Activated B cell treated with CpG ODN at 0.5 μM for 24 hours (primary cell): Measurements from ENCODE around the gene SCGB2A2. TPM values are rescaled to one million over a fixed set of nuclear protein-coding genes. Genes with fewer than 3 reads are reported as not detected.

Experiments
- ATAC-seq: fragments of 200-7000 bp; cut with Tn5 transposase; one replicate; pipeline ENCODE4 v1.10.0; 2021; ENCODE audit warnings: low read depth, mild to moderate bottlenecking, moderate library complexity
- CTCF ChIA-PET: fragments of 350-600 bp; sonication (Branson Sonifier 250); formaldehyde crosslinking; loops from one replicate; lab custom pipeline; 2021; ENCODE audit warnings: antibody characterized with exemption; lab: Charles Lee
- POLR2A ChIA-PET: fragments of 350-600 bp; sonication (Branson Sonifier 250); formaldehyde crosslinking; loops from one replicate; lab custom pipeline; 2021; ENCODE audit warnings: antibody characterized with exemption; lab: Charles Lee
- DNase-seq: peaks from one replicate; pipeline ENCODE4 v3.0.0; 2022
- H3K27ac Mint-ChIP-seq: one replicate; pipeline ENCODE4 v1.8.0; 2020; ENCODE audit warnings: mixed read lengths
- H3K27me3 Mint-ChIP-seq: one replicate; pipeline ENCODE4 v1.8.0; 2021; ENCODE audit warnings: mixed read lengths
- H3K36me3 Mint-ChIP-seq: one replicate; pipeline ENCODE4 v1.8.0; 2021; ENCODE audit warnings: low read depth, mixed read lengths
- H3K4me1 Mint-ChIP-seq: one replicate; pipeline ENCODE4 v1.8.0; 2021; ENCODE audit warnings: mixed read lengths
- H3K4me3 Mint-ChIP-seq: one replicate; pipeline ENCODE4 v1.8.0; 2020; ENCODE audit warnings: mild to moderate bottlenecking, mixed read lengths
- H3K9me3 Mint-ChIP-seq: one replicate; pipeline ENCODE4 v1.8.0; 2020; ENCODE audit warnings: mixed read lengths
- intact Hi-C: fragments of 100-400 bp; cut with micrococcal nuclease; formaldehyde crosslinking; loops from one replicate; pipeline ENCODE4 v1.15.1; 2024
- total RNA-seq: library from RNA; stranded (reverse); gene quantifications from 2 replicates; pipeline ENCODE4 v1.2.3, GENCODE V29; 2022
- TF ChIP-seq, protein P1 (sequence below): fragments of 200-600 bp; IDR thresholded peaks from one replicate; pipeline ENCODE4 v1.8.0; 2022; ENCODE audit warnings: antibody characterized with exemption, mild to moderate bottlenecking

Gene SCGB2A2
- total RNA-seq, 1 donor from 2014 or later = not detected

DNA sequence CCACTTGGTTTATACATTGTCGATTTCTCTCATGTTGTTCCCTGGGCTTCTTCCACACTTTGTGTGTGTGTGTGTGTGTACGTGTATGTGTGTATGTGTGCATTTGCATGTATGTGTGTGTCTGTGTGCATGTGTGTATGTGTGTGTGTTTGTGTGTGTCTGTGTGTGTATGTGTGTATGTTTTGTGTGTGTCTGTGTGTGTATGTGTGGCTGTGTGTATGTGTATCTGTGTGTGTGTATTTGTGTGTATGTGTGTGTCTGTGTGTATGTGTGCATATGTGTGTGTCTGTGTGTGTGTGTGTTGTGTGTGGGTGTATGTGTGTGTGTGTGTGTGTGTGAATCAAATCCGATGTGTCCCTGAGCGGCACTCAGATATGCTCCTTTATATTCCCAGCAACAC lies 32.5 kb upstream of the SCGB2A2 start:
- TF ChIP-seq, protein P1, sequence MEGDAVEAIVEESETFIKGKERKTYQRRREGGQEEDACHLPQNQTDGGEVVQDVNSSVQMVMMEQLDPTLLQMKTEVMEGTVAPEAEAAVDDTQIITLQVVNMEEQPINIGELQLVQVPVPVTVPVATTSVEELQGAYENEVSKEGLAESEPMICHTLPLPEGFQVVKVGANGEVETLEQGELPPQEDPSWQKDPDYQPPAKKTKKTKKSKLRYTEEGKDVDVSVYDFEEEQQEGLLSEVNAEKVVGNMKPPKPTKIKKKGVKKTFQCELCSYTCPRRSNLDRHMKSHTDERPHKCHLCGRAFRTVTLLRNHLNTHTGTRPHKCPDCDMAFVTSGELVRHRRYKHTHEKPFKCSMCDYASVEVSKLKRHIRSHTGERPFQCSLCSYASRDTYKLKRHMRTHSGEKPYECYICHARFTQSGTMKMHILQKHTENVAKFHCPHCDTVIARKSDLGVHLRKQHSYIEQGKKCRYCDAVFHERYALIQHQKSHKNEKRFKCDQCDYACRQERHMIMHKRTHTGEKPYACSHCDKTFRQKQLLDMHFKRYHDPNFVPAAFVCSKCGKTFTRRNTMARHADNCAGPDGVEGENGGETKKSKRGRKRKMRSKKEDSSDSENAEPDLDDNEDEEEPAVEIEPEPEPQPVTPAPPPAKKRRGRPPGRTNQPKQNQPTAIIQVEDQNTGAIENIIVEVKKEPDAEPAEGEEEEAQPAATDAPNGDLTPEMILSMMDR = no peak
- intact Hi-C loops = no loop called here
- H3K27ac Mint-ChIP-seq = no peak overlapping the region
- H3K27me3 Mint-ChIP-seq = peaks cover 22% of the 10 kb centered on the region
- no peaks in the 10 kb centered on the region for H3K9me3 Mint-ChIP-seq
- H3K36me3 Mint-ChIP-seq = no peaks in the 10 kb centered on the region
- no peak overlapping the region for H3K4me3 Mint-ChIP-seq
- no peaks in the 10 kb centered on the region for H3K4me1 Mint-ChIP-seq
- ATAC-seq (no peak), DNase-seq (no peak)
- ChIA-PET POLR2A (no interaction called here), CTCF (no interaction called here)

DNA sequence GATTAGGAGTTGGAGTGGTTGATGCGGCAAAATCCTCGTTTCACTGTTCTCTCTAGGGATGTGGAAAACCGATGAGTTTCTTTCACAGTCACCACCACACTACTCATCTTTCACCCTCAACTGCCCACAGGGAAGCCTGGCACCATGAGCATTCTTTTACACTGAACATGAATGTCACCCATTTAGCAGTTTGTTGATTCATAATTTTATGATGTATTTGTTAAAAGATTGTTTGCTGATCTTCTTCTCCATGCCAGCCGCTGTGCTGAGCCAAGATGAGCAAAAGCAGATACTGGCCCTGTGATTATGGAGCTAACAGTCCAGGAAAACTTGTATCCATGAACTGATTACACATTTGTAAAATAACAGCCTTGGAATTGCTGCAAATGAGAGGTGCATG lies 31.8 kb upstream of the SCGB2A2 start:
- Mint-ChIP-seq H3K4me1 (no peaks in the 10 kb centered on the region), H3K36me3 (no peaks in the 10 kb centered on the region), H3K4me3 (no peak overlapping the region), H3K27ac (no peak overlapping the region), H3K27me3 (peaks cover 21% of the 10 kb centered on the region), H3K9me3 (no peaks in the 10 kb centered on the region)
- POLR2A ChIA-PET = no interaction called here
- DNase-seq (no peak), ATAC-seq (no peak)
- CTCF ChIA-PET = no interaction called here
- intact Hi-C loops = no loop called here
- TF ChIP-seq, protein P1 = no peak

DNA sequence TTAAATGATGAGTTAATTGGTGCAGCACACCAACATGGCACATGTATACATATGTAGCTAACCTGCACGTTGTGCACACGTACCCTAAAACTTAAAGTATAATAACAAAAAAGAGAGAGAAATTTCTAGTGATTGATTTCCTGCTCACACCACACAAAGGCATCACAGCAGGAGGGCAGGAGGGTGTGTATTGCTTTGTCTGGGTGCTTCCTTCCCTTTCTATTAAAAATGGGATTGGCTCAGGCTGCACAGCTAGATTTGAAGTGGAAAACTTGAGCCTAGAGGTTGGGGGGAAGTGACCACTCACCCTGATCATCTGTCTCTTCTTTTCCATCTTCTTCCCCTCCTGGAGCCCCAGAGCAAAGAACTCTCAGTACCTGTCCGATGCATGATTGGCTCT lies 28.9 kb upstream of the SCGB2A2 start:
- no peak overlapping the region for H3K4me3 Mint-ChIP-seq
- POLR2A ChIA-PET = no interaction called here

DNA sequence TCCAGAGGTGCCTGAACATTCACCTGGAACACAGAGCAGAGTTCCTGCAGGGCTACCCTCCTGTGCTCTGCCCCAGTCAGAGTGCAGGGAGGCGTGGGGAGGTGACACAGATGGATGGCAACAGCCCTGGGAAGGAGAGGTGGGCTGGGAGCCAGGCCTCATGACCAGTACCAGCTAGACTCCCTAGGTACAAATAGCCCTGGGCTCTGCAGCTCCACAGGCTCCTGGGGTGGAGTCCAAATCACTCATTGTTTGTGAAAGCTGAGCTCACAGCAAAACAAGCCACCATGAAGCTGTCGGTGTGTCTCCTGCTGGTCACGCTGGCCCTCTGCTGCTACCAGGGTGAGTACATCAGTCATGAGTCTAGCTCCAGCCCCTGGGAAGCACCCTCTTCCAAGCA lies 27.9 kb upstream of the SCGB2A2 start, which contains the start of gene SCGB1D2:
SCGB1D2 (plus strand) TSS at position 219 of the 400 bp plus-strand sequence; CDS start at position 288, 69 bp downstream.
- Mint-ChIP-seq H3K27ac (no peak within 1 kb of the TSS), H3K36me3 (no peaks in the 10 kb centered on the region), H3K27me3 (peaks cover 29% of the 10 kb centered on the region), H3K9me3 (no peaks in the 10 kb centered on the region), H3K4me3 (no peak within 1 kb of the TSS), H3K4me1 (no peaks in the 10 kb centered on the region)
- CTCF ChIA-PET = no interaction called here
- no peak for ATAC-seq
- intact Hi-C loops = no loop called here
- TF ChIP-seq, protein P1 = no peak
- POLR2A ChIA-PET = no interaction called here
- no peak for DNase-seq

More for the DNA sequence above, 28.9 kb upstream of the SCGB2A2 start:
- intact Hi-C loops = no loop called here
- Mint-ChIP-seq H3K9me3 (no peaks in the 10 kb centered on the region), H3K4me1 (no peaks in the 10 kb centered on the region), H3K36me3 (no peaks in the 10 kb centered on the region), H3K27ac (no peak overlapping the region), H3K27me3 (peaks cover 25% of the 10 kb centered on the region)
- CTCF ChIA-PET = no interaction called here
- DNase-seq (no peak), ATAC-seq (no peak)
- TF ChIP-seq, protein P1 = no peak

DNA sequence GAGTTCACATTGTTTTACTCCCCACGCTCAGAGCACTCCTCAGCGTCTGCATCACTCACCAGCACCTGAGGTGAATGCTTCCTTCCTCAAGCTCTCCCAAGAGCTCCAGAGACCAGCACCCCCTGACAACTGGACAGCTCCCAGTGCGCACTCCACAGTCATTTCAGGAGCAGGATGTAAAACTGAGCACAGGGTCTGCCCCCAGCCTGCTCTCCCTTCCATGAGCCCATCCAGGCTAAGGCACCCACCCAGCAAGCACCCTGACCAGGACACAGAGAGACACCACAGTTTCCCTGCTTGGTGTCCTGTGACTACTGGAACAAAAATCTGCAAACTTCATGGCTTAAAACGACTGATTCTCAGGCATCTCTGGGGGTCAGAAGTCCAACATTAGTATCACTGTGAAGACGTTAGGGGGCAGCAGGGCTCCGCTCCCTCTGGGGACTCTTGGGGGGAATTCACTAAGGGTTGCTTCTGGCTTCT lies 24.6 kb upstream of the SCGB2A2 start:
- Mint-ChIP-seq H3K4me3 (no peak overlapping the region), H3K4me1 (no peaks in the 10 kb centered on the region), H3K27me3 (peaks cover 33% of the 10 kb centered on the region), H3K9me3 (peaks cover 11% of the 10 kb centered on the region), H3K36me3 (peaks cover 4% of the 10 kb centered on the region), H3K27ac (no peak overlapping the region)
- no peak for ATAC-seq
- intact Hi-C loops = no loop called here
- TF ChIP-seq, protein P1 = no peak
- DNase-seq = no peak
- POLR2A ChIA-PET = no interaction called here
- CTCF ChIA-PET = no interaction called here
